Choroid plexus epithelial cell (primary cell): ENCODE data around the gene MT1M.

ENCODE experiments used
- DNase-seq: peaks from one replicate; pipeline ENCODE4 v3.0.0-alpha.2; 2010; ENCODE audit warnings: low read depth
- H3K4me3 ChIP-seq: 2 replicates; pipeline ENCODE4 v1.5.1; 2011; ENCODE audit warnings: low read depth, mild to moderate bottlenecking, control low read depth, low read length, moderate library complexity
- CTCF ChIP-seq: conservative IDR thresholded peaks from 2 replicates; pipeline ENCODE4 v1.5.1; 2011; ENCODE audit warnings: low read depth, mild to moderate bottlenecking, control low read depth, inconsistent platforms, low read length, moderate library complexity

Gene MT1M

GRCh38 chr16:56641166-56641565 is 8.7 kb downstream of the MT1M start:
- no peak for DNase-seq
- no peak overlapping the region for H3K4me3 ChIP-seq
- TF ChIP-seq CTCF: no peak

- peak; percentile 45 for TF ChIP-seq CTCF
- H3K4me3 ChIP-seq: peak overlapping the region; percentile 48
- DNase-seq: peak; percentile 37
Observed at GRCh38 chr16:56643080-56643778, 10.8 kb downstream of the MT1M start.

- no peak for DNase-seq
- peak overlapping the region; percentile 48 for H3K4me3 ChIP-seq
- TF ChIP-seq CTCF: no peak
Observed at GRCh38 chr16:56643833-56644232, 11.4 kb downstream of the MT1M start.

- DNase-seq: no peak
- H3K4me3 ChIP-seq: no peak overlapping the region
- TF ChIP-seq CTCF: no peak
Observed at GRCh38 chr16:56645311-56645710, 12.9 kb downstream of the MT1M start.

GRCh38 chr16:56645838-56646237 is 13.4 kb downstream of the MT1M start:
- TF ChIP-seq CTCF: no peak
- no peak overlapping the region for H3K4me3 ChIP-seq
- no peak for DNase-seq

GRCh38 chr16:56647641-56648431 is 15.4 kb downstream of the MT1M start:
- no peak overlapping the region for H3K4me3 ChIP-seq
- TF ChIP-seq CTCF: no peak
- no peak for DNase-seq
